PFSK-1 (cell line): ENCODE data around the gene WNT6.

Experiments used
- FOXP2 ChIP-seq: optimal IDR thresholded peaks from 2 replicates; pipeline ENCODE3; 2011; ENCODE audit warnings: borderline replicate concordance, control low read depth, inconsistent platforms; ENCODE audit not compliant: insufficient read depth; ENCODE audit errors: extremely low read length, extremely low read depth
- POLR2AphosphoS5 ChIP-seq: IDR thresholded peaks from 2 replicates; pipeline ENCODE4 v1.6.1; 2012; ENCODE audit warnings: low read depth, mild to moderate bottlenecking, control low read depth, low read length, moderate library complexity
- REST ChIP-seq, 2 experiments: IDR thresholded peaks; 2 replicates each; pipeline versions ENCODE4 v1.6.1 to v1.8.0; 2011 to 2012; ENCODE audit warnings: low read depth in 2 of 2, low read length in 2 of 2, control low read depth in 1 of 2, inconsistent platforms in 1 of 2, mild to moderate bottlenecking in 1 of 2, moderate library complexity in 1 of 2; ENCODE audit not compliant: insufficient read depth in 1 of 2
- SIN3A ChIP-seq: IDR thresholded peaks from 2 replicates; pipeline ENCODE4 v1.6.1; 2012; ENCODE audit warnings: mild to moderate bottlenecking, low read length, moderate library complexity, borderline replicate concordance; ENCODE audit not compliant: insufficient read depth
- TAF1 ChIP-seq: IDR thresholded peaks from 2 replicates; pipeline ENCODE4 v1.6.1; 2012; ENCODE audit warnings: low read length, control low read depth, borderline replicate concordance; ENCODE audit not compliant: insufficient read depth

The WNT6 gene

DNA sequence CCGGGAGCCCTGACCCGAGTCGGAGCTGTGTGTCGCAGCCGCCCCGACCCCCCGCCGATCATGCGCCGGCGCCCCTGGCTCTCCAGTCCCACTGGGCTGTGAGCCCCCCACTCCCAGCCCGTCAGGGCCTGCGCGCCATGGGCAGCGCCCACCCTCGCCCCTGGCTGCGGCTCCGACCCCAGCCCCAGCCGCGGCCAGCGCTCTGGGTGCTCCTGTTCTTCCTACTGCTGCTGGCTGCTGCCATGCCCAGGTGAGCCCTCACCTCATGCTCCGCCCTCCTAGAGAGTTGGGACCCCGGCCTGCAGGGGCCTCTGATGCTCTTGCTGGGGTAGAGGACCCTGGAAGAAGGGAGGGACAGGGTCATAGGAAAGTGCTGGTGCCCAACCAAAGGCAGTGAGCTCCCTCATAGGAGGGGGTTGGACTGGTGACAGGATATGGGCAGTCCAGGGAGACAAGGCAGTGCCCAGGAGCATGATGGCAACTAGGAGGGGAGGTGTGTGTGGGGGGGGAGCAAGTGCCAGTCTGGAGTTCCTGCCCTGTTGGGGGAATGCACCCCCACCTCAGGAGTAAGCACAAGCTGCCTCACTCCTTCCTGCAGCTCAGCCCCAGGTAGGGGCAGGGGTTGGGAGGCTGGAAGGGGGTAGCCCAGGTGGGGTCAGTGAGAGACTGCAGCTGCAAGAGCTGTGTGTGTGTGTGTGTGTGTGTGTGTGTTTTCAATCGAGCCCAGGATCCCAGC lies 21.4 kb downstream of the WNT6 start:
- no peak for TF ChIP-seq POLR2AphosphoS5

DNA sequence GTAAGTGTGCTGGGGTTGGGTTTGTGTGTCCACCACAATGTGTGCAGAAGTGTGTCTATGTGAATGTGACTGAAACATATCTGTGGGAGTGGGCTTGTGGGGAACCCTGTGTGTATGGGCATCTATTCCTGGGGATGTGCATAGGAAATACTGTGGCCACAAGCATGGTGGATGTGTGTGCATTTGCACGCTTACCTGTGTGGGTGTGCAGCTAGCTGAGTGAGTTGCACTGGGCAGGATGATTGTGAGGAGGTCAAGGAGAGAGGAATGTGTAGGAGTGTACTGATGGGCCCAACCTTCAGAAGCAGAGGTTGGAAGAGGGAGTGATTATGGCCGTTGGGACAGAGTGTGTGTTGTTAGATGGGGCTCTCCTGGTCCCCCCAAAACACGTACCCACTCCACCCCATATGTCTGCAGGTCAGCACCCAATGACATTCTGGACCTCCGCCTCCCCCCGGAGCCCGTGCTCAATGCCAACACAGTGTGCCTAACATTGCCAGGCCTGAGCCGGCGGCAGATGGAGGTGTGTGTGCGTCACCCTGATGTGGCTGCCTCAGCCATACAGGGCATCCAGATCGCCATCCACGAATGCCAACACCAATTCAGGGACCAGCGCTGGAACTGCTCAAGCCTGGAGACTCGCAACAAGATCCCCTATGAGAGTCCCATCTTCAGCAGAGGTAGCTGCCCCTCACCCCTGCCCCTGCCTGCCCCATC lies 22.3 kb downstream of the WNT6 start:
- TF ChIP-seq POLR2AphosphoS5 (no peak), SIN3A (no peak), REST (IDR thresholded peaks at IDR 0.05; ENCODE audit: insufficient read depth in 1 of 2, low read depth in 2 of 2, low read length in 2 of 2) (no peak), TAF1 (no peak), FOXP2 (no peak)

DNA sequence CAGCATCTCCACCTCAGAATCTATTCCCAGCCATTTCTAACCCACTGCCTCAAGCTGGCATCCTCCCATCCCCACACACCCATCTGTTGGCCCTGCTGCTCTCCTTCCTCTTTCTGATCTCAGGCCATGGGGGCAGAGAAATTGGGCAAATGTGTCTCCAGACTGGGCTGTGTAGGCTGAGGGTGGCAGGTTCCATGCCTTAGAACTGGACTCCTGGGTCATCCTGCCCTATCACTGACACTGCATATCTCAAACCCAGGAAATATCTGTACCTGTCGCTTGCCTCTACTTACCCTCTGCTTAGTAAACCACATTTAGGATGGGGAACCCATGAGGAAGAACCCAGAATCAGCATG lies 22.8 kb downstream of the WNT6 start:
- no peak for TF ChIP-seq TAF1
- TF ChIP-seq SIN3A: no peak
- TF ChIP-seq REST (IDR thresholded peaks at IDR 0.05; ENCODE audit: insufficient read depth in 1 of 2, low read depth in 2 of 2, low read length in 2 of 2): no peak
- no peak for TF ChIP-seq POLR2AphosphoS5
- no peak for TF ChIP-seq FOXP2

GRCh38 chr2:218882866-218883366 lies 23.3 kb downstream of the WNT6 start:
- TF ChIP-seq POLR2AphosphoS5: no peak
- TF ChIP-seq SIN3A: no peak
- no peak for TF ChIP-seq FOXP2
- no peak for TF ChIP-seq TAF1
- no peak for TF ChIP-seq REST (IDR thresholded peaks at IDR 0.05; ENCODE audit: insufficient read depth in 1 of 2, low read depth in 2 of 2, low read length in 2 of 2)

GRCh38 chr2:218883491-218884490 lies 24.2 kb downstream of the WNT6 start:
- TF ChIP-seq REST (IDR thresholded peaks at IDR 0.05; ENCODE audit: insufficient read depth in 1 of 2, low read depth in 2 of 2, low read length in 2 of 2): no peak
- TF ChIP-seq POLR2AphosphoS5: no peak
- TF ChIP-seq FOXP2: no peak
- TF ChIP-seq TAF1: no peak
- no peak for TF ChIP-seq SIN3A
